Parietal lobe (tissue), 2 donors: ENCODE data around the gene ARHGAP21. TPM values are rescaled to one million over a fixed set of nuclear protein-coding genes. Genes with fewer than 3 reads are reported as not detected.

Experiments used
- small RNA-seq: library from RNA; depleted of rRNA; stranded (forward); fragments of <200 nt; gene quantifications from one replicate; pipeline ENCODE3, GENCODE V24; 2014; ENCODE audit warnings: low replicate concordance
- total RNA-seq: library from RNA; depleted of rRNA; stranded (reverse); fragments of >200 nt; gene quantifications from one replicate; pipeline ENCODE4 v1.2.3, GENCODE V29; 2014

The ARHGAP21 gene
- total RNA-seq = 556 TPM

GRCh38 chr10:24723788-24724380 is at the start of gene ARHGAP21:
ARHGAP21 (minus strand) TSS chr10:24723887; CDS start chr10:24721899, 1,988 bp downstream.

Small RNAs within 50 kb of the gene (small RNA-seq; reads per million reads assigned to genes)
- gene RNA5SP305 = not detected

Other genes with a start within 250 kb of the ARHGAP21 start
- gene PRTFDC1, start 228.7 kb upstream of the ARHGAP21 start, total RNA-seq = 31.6 TPM